ENCODE measurements around the gene RPL3.

RPL3 gene

GRCh38 chr22:39280250-39280649 is 39.2 kb downstream of the RPL3 start:
- no peak for DNase-seq

GRCh38 chr22:39279170-39279850 is 40.1 kb downstream of the RPL3 start:
- no peak for DNase-seq

GRCh38 chr22:39278040-39278439 is 41.4 kb downstream of the RPL3 start:
- DNase-seq = no peak

- DNase-seq = no peak
Measured at GRCh38 chr22:39277142-39277607, 42.2 kb downstream of the RPL3 start.

GRCh38 chr22:39276440-39277141 is 42.8 kb downstream of the RPL3 start:
- DNase-seq = no peak

- DNase-seq = no peak
Measured at GRCh38 chr22:39275814-39276439, 43.5 kb downstream of the RPL3 start.

GRCh38 chr22:39273950-39274887 is 45.2 kb downstream of the RPL3 start:
- no peak for DNase-seq

- no peak for DNase-seq
Measured at GRCh38 chr22:39270792-39271191, 48.6 kb downstream of the RPL3 start.

GRCh38 chr22:39270280-39270679 is 49.1 kb downstream of the RPL3 start:
- no peak for DNase-seq

GRCh38 chr22:39269095-39269790 is 50.2 kb downstream of the RPL3 start:
- no peak for DNase-seq

- no peak for DNase-seq
Measured at GRCh38 chr22:39268645-39269044, 50.8 kb downstream of the RPL3 start.

- no peak for DNase-seq
Measured at GRCh38 chr22:39267974-39268373, 51.4 kb downstream of the RPL3 start.

GRCh38 chr22:39266398-39267030 is 52.9 kb downstream of the RPL3 start:
- no peak for DNase-seq

- no peak for DNase-seq
Measured at GRCh38 chr22:39265143-39265886, 54.1 kb downstream of the RPL3 start.

GRCh38 chr22:39264349-39265038 is 54.9 kb downstream of the RPL3 start:
- DNase-seq = no peak

GRCh38 chr22:39263626-39264348 is 55.6 kb downstream of the RPL3 start:
- no peak for DNase-seq

Data from GDM1 (cell line).